HepG2 (cell line): ENCODE results near the gene AKIRIN1. TPM values are rescaled to one million over a fixed set of nuclear protein-coding genes. Genes with fewer than 3 reads are reported as not detected.

Source experiments
- AHR ChIP-seq: IDR thresholded peaks from 2 replicates; pipeline ENCODE4 v1.6.1; 2018; ENCODE audit warnings: missing genetic modification reagents, missing compliant biosample characterization
- FOXA3 ChIP-seq: IDR thresholded peaks from 2 replicates; pipeline ENCODE4 v1.6.1; 2016; ENCODE audit warnings: missing genetic modification reagents, missing compliant biosample characterization
- MIER3 ChIP-seq: IDR thresholded peaks from 2 replicates; pipeline ENCODE4 v1.6.1; 2016; ENCODE audit warnings: missing compliant biosample characterization, borderline replicate concordance
- NPAS2 ChIP-seq: sonication (generic); formaldehyde crosslinking; IDR thresholded peaks from 2 replicates; pipeline ENCODE4 v1.8.0; 2022; ENCODE audit warnings: mild to moderate bottlenecking, missing genetic modification reagents, borderline replicate concordance
- NR1H2 ChIP-seq: sonication (generic); formaldehyde crosslinking; IDR thresholded peaks from 2 replicates; pipeline ENCODE4 v1.8.1; 2022; ENCODE audit warnings: low read depth, missing genetic modification reagents, borderline replicate concordance
- NR2F1 ChIP-seq, 2 experiments: fragments of 450-650 bp in 1 of 2; formaldehyde crosslinking in 1 of 2; IDR thresholded peaks; 2 replicates each; pipeline versions ENCODE4 v1.5.0 to v1.6.1; 2016 to 2020; ENCODE audit warnings: mild to moderate bottlenecking in 1 of 2, missing compliant biosample characterization in 1 of 2, missing genetic modification reagents in 1 of 2, moderate library complexity in 1 of 2
- PHF21A ChIP-seq: sonication (generic); formaldehyde crosslinking; IDR thresholded peaks from 2 replicates; pipeline ENCODE4 v1.5.0; 2020; ENCODE audit warnings: mild to moderate bottlenecking, missing genetic modification reagents
- SRSF1 ChIP-seq: fragments of 200-400 bp; formaldehyde crosslinking; optimal IDR thresholded peaks from 2 replicates; pipeline ENCODE3; 2017; ENCODE audit warnings: mild to moderate bottlenecking, low read depth, low read length, moderate library complexity
- TBX3 ChIP-seq: fragments of 450-650 bp; IDR thresholded peaks from 2 replicates; pipeline ENCODE4 v1.6.1; 2017; ENCODE audit warnings: antibody characterized with exemption, mild to moderate bottlenecking, inconsistent platforms, borderline replicate concordance
- XBP1 ChIP-seq: sonication (generic); formaldehyde crosslinking; IDR thresholded peaks from 2 replicates; pipeline ENCODE4 v1.5.0; 2020; ENCODE audit warnings: missing genetic modification reagents
- ZKSCAN1 ChIP-seq: fragments of 150-350 bp; IDR thresholded peaks from 2 replicates; pipeline ENCODE4 v1.6.1; 2014; ENCODE audit warnings: low read length
- ZNF17 ChIP-seq: sonication (generic); formaldehyde crosslinking; IDR thresholded peaks from 2 replicates; pipeline ENCODE4 v1.5.0; 2020; ENCODE audit warnings: mild to moderate bottlenecking, missing genetic modification reagents
- ZNF207 ChIP-seq: fragments of 450-650 bp; IDR thresholded peaks from 2 replicates; pipeline ENCODE4 v1.6.1; 2016; ENCODE audit warnings: antibody characterized with exemption, borderline replicate concordance
- ZNF335 ChIP-seq: sonication (generic); formaldehyde crosslinking; IDR thresholded peaks from 2 replicates; pipeline ENCODE4 v1.4.0; 2020; ENCODE audit warnings: missing genetic modification reagents
- ZNF354B ChIP-seq: sonication (generic); formaldehyde crosslinking; IDR thresholded peaks from 2 replicates; pipeline ENCODE4 v1.8.0; 2022; ENCODE audit warnings: mild to moderate bottlenecking, missing genetic modification reagents
- ZNF501 ChIP-seq: sonication (generic); formaldehyde crosslinking; IDR thresholded peaks from 2 replicates; pipeline ENCODE4 v1.5.1; 2020; ENCODE audit warnings: mild to moderate bottlenecking, moderate library complexity, missing genetic modification reagents
- ZNF550 ChIP-seq: sonication (generic); formaldehyde crosslinking; IDR thresholded peaks from 2 replicates; pipeline ENCODE4 v1.4.0; 2020; ENCODE audit warnings: mild to moderate bottlenecking, missing genetic modification reagents, borderline replicate concordance
- ZNF616 ChIP-seq: sonication (generic); formaldehyde crosslinking; IDR thresholded peaks from 2 replicates; pipeline ENCODE4 v1.5.0; 2020; ENCODE audit warnings: low read depth, mild to moderate bottlenecking, missing genetic modification reagents
- ZNF670 ChIP-seq: sonication (generic); formaldehyde crosslinking; IDR thresholded peaks from 2 replicates; pipeline ENCODE4 v1.8.0; 2022; ENCODE audit warnings: mild to moderate bottlenecking, missing genetic modification reagents, borderline replicate concordance
- polyA plus RNA-seq, 8 experiments: library from polyadenylated mRNA; depleted of rRNA in 3 of 8; stranded (reverse) in 7 of 8; unstranded in 1 of 8; fragments of >200 nt; fragmentation: Illumina TruSeq in 4 of 8; extraction: Trizol in 4 of 8; gene quantifications; 2 replicates each; pipeline versions ENCODE4 v1.2.1 to v1.2.3, GENCODE V29; 2011 to 2016; ENCODE audit warnings: low read depth in 4 of 8, missing spikeins in 1 of 8, mixed read lengths in 1 of 8; ENCODE audit not compliant: insufficient read depth in 1 of 8
- total RNA-seq, 5 experiments: library from RNA; depleted of rRNA; stranded (reverse); fragments of >200 nt; fragmentation: Illumina TruSeq; extraction: Trizol; gene quantifications; 2 replicates each; pipeline ENCODE4 v1.2.3, GENCODE V29; 2016; ENCODE audit warnings: low read depth in 1 of 5
- TF ChIP-seq, protein P1 (sequence below): IDR thresholded peaks from 2 replicates; pipeline ENCODE4 v1.6.1; 2016; ENCODE audit warnings: mild to moderate bottlenecking
- TF ChIP-seq, protein P2 (sequence below): sonication (generic); formaldehyde crosslinking; IDR thresholded peaks from 2 replicates; pipeline ENCODE4 v1.5.0; 2020; ENCODE audit warnings: missing genetic modification reagents, mild to moderate bottlenecking, borderline replicate concordance
- TF ChIP-seq, protein P3 (sequence below): sonication (generic); formaldehyde crosslinking; IDR thresholded peaks from 2 replicates; pipeline ENCODE4 v1.8.1; 2023; ENCODE audit warnings: missing genetic modification reagents, inconsistent platforms, borderline replicate concordance
- TF ChIP-seq, protein P4 (sequence below): sonication (generic); formaldehyde crosslinking; IDR thresholded peaks from 2 replicates; pipeline ENCODE4 v1.4.0; 2020; ENCODE audit warnings: missing genetic modification reagents

AKIRIN1 gene
- total and polyA plus RNA-seq, 2 of the 13 experiments (the other 11 are each of a cell fraction or from before 2014, with no cell fraction given), result 123 to 157 TPM

DNA sequence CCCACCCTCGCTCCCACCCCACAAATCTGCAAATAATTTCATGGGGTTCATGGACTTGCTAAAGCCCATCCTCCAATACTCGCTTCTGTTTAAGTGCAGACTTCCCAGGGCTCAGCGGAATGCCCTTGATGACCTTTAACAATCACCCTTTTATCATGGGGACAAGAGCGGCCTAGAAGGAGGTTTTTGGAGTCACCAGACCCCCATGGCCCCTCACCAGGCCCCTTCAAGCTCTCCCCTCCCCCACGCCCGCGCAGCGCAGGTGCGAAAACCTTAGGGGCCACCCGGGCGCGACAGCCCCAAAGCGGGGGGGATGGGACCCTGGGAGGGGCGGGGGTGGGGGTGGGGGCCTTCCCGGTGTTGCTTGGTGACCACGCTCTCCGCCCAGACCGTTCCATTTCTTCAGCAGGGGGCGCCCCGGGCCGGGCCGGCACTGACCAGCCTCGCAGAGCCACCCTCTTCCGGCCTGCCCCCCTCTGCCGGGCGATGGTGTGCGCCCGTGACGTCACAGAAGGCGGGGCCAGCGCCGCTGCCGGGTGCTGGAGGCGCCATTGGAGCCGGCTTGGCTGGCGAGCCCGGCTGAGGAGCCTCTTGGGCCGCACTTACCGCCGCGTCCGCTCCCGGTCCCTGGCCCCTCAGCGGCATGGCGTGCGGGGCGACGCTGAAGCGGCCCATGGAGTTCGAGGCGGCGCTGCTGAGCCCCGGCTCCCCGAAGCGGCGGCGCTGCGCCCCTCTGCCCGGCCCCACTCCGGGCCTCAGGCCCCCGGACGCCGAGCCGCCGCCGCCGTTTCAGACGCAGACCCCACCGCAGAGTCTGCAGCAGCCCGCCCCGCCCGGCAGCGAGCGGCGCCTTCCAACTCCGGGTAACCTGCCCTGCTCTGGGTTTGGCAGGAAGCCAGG, at the start of gene AKIRIN1 (continued):
- TF ChIP-seq, protein P1, sequence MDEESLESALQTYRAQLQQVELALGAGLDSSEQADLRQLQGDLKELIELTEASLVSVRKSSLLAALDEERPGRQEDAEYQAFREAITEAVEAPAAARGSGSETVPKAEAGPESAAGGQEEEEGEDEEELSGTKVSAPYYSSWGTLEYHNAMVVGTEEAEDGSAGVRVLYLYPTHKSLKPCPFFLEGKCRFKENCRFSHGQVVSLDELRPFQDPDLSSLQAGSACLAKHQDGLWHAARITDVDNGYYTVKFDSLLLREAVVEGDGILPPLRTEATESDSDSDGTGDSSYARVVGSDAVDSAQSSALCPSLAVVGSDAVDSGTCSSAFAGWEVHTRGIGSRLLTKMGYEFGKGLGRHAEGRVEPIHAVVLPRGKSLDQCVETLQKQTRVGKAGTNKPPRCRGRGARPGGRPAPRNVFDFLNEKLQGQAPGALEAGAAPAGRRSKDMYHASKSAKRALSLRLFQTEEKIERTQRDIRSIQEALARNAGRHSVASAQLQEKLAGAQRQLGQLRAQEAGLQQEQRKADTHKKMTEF (CRISPR knock-in tag), result peak; percentile 73
- TF ChIP-seq FOXA3, result peak; percentile 19; the same call in 1 of the 2 replicates
- peak; percentile 29; the same call in 1 of the 2 replicates for TF ChIP-seq PHF21A (CRISPR knock-in tag)
- no peak for TF ChIP-seq ZNF335 (CRISPR knock-in tag)
- no peak for TF ChIP-seq AHR (CRISPR knock-in tag)
- no peak for TF ChIP-seq ZKSCAN1
- no peak for TF ChIP-seq ZNF670
- TF ChIP-seq ZNF501, result peak; percentile 32; the same call in 1 of the 2 replicates
- TF ChIP-seq MIER3, result peak; percentile 41; the same call in 1 of the 2 replicates
- TF ChIP-seq, protein P2, sequence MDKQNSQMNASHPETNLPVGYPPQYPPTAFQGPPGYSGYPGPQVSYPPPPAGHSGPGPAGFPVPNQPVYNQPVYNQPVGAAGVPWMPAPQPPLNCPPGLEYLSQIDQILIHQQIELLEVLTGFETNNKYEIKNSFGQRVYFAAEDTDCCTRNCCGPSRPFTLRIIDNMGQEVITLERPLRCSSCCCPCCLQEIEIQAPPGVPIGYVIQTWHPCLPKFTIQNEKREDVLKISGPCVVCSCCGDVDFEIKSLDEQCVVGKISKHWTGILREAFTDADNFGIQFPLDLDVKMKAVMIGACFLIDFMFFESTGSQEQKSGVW (CRISPR knock-in tag), result no peak
- TF ChIP-seq NR2F1 (CRISPR knock-in tag; IDR thresholded peaks at IDR 0.05), result peak in 1 of 2 experiments; percentile 58; a peak in 1 of 4 replicates
- TF ChIP-seq ZNF17, result no peak
- TF ChIP-seq NR1H2 (CRISPR knock-in tag), result no peak
- TF ChIP-seq ZNF207, result no peak
- no peak for TF ChIP-seq SRSF1
- peak; percentile 84; the same call in 1 of the 2 replicates for TF ChIP-seq ZNF616
- no peak for TF ChIP-seq NPAS2 (CRISPR knock-in tag)
- no peak for TF ChIP-seq ZNF550
- TF ChIP-seq ZNF354B (CRISPR knock-in tag), result no peak
- no peak for TF ChIP-seq XBP1
- no peak for TF ChIP-seq TBX3
- TF ChIP-seq, protein P3, sequence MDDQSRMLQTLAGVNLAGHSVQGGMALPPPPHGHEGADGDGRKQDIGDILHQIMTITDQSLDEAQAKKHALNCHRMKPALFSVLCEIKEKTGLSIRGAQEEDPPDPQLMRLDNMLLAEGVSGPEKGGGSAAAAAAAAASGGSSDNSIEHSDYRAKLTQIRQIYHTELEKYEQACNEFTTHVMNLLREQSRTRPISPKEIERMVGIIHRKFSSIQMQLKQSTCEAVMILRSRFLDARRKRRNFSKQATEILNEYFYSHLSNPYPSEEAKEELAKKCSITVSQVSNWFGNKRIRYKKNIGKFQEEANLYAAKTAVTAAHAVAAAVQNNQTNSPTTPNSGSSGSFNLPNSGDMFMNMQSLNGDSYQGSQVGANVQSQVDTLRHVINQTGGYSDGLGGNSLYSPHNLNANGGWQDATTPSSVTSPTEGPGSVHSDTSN (CRISPR knock-in tag), result 0 out of 2 replicates have a peak, but pooled peaks have one; percentile 33
- TF ChIP-seq, protein P4, sequence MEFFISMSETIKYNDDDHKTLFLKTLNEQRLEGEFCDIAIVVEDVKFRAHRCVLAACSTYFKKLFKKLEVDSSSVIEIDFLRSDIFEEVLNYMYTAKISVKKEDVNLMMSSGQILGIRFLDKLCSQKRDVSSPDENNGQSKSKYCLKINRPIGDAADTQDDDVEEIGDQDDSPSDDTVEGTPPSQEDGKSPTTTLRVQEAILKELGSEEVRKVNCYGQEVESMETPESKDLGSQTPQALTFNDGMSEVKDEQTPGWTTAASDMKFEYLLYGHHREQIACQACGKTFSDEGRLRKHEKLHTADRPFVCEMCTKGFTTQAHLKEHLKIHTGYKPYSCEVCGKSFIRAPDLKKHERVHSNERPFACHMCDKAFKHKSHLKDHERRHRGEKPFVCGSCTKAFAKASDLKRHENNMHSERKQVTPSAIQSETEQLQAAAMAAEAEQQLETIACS (CRISPR knock-in tag), result no peak; the same call in 1 of the 2 replicates
